HepG2 (cell line): ENCODE measurements around the gene ZBTB46. TPM values are rescaled to one million over a fixed set of nuclear protein-coding genes. Genes with fewer than 3 reads are reported as not detected.
"Not testable (repeated sequence)": the region's sequence is repeated elsewhere in the genome, so short reads cannot be mapped to it uniquely, and the experiment has no call there.

ENCODE experiments used
- ATAC-seq: fragments of 200-7000 bp; cut with Tn5 transposase; 3 replicates; pipeline ENCODE4 v1.9.1; 2020; ENCODE audit warnings: mild to moderate bottlenecking, moderate library complexity
- BruUV-seq: library from RNA; stranded (reverse); fragments of 400-500 nt; replicated peaks from 2 replicates; lab custom pipeline; 2021; lab: Mats Ljungman, UMichigan
- CTCF ChIA-PET: fragments of 300-600 bp; formaldehyde crosslinking; extraction: SDS; loops from one replicate; lab custom pipeline; 2021; ENCODE audit warnings: low total read pairs, inconsistent platforms, low intra/inter-chr PET ratio; lab: Yijun Ruan, JAX
- POLR2A ChIA-PET: fragments of 350-600 bp; sonication (Branson Sonifier 250); formaldehyde crosslinking; loops from one replicate; lab custom pipeline; 2020; ENCODE audit warnings: antibody characterized with exemption, inconsistent platforms; lab: Yijun Ruan, JAX
- DNase-seq: peaks from one replicate; pipeline ENCODE4 v3.0.0-alpha.2; 2015; ENCODE audit warnings: low spot score
- FAIRE-seq: peaks from 3 replicates; lab custom pipeline; 2011; peaks lifted over from hg19 to GRCh38; lab: Jason Lieb, UNC
- H2AFZ ChIP-seq: one replicate; pipeline ENCODE4 v1.6.1; 2011; ENCODE audit warnings: low read length, inconsistent platforms
- H3K27ac ChIP-seq: fragments of 300-600 bp; 3 replicates; pipeline ENCODE4 v1.8.0; 2011; ENCODE audit warnings: mixed run types, mild to moderate bottlenecking, mixed read lengths, low read length, inconsistent platforms; ENCODE audit not compliant: insufficient read depth; ENCODE audit errors: extremely low read length
- H3K27me3 ChIP-seq, 2 experiments: fragments of 200-600 bp in 1 of 2; 2 replicates in 1 of 2; 3 replicates in 1 of 2; pipeline versions ENCODE4 v1.6.0 to v1.8.0; 2011; ENCODE audit warnings: low read length in 2 of 2, mild to moderate bottlenecking in 2 of 2, moderate library complexity in 2 of 2, inconsistent platforms in 1 of 2; ENCODE audit not compliant: insufficient read depth in 2 of 2, control insufficient read depth in 1 of 2
- H3K36me3 ChIP-seq, 2 experiments: fragments of 200-600 bp in 1 of 2; replicated peaks in 1 of 2; 2 replicates in 1 of 2; 3 replicates in 1 of 2; pipeline versions ENCODE4 v1.5.1 to v1.8.0; 2011; ENCODE audit warnings: low read length in 2 of 2, inconsistent platforms in 1 of 2; ENCODE audit not compliant: insufficient read depth in 2 of 2, control insufficient read depth in 1 of 2
- H3K4me1 ChIP-seq: 2 replicates; pipeline ENCODE4 v1.5.1; 2012; ENCODE audit warnings: low read length, inconsistent platforms; ENCODE audit not compliant: insufficient read depth
- H3K4me2 ChIP-seq: 2 replicates; pipeline ENCODE4 v1.6.0; 2011; ENCODE audit warnings: low read depth, low read length, inconsistent platforms
- H3K4me3 ChIP-seq, 3 experiments: fragments of 200-600 bp in 1 of 3; sonication (generic), shearing (Covaris generic) in 1 of 3; replicated peaks in 1 of 3; 2 replicates each; pipeline ENCODE4 v1.5.1; 2011 to 2016; ENCODE audit warnings: low read length in 3 of 3, inconsistent platforms in 2 of 3, low read depth in 2 of 3, mild to moderate bottlenecking in 2 of 3, control low read depth in 1 of 3, mixed read lengths in 1 of 3; ENCODE audit not compliant: insufficient read depth in 1 of 3
- H3K79me2 ChIP-seq: one replicate; pipeline ENCODE4 v1.6.1; 2011; ENCODE audit warnings: low read length, inconsistent platforms; ENCODE audit not compliant: insufficient read depth
- H3K9ac ChIP-seq: 2 replicates; pipeline ENCODE4 v1.6.0; 2011; ENCODE audit warnings: mild to moderate bottlenecking, low read depth, low read length, inconsistent platforms; ENCODE audit not compliant: insufficient read depth
- H3K9me3 ChIP-seq: 2 replicates; pipeline ENCODE4 v1.5.1; 2012; ENCODE audit warnings: mild to moderate bottlenecking, low read length
- H4K20me1 ChIP-seq: 2 replicates; pipeline ENCODE4 v1.6.0; 2011; ENCODE audit warnings: inconsistent platforms, mild to moderate bottlenecking, low read length, moderate library complexity; ENCODE audit not compliant: insufficient read depth
- CEBPB ChIP-seq: IDR thresholded peaks from 2 replicates; pipeline ENCODE4 v1.6.1; 2011; ENCODE audit warnings: low read depth, low read length, improper control_type of control experiment, borderline replicate concordance
- IKZF4 ChIP-seq: sonication (generic); formaldehyde crosslinking; IDR thresholded peaks from 2 replicates; pipeline ENCODE4 v1.5.1; 2020; ENCODE audit warnings: borderline replicate concordance, mild to moderate bottlenecking, low read depth, missing genetic modification reagents; ENCODE audit errors: not compliant biosample characterization
- IRF9 ChIP-seq: sonication (generic); formaldehyde crosslinking; IDR thresholded peaks from 2 replicates; pipeline ENCODE4 v1.8.0; 2022; ENCODE audit warnings: missing genetic modification reagents, mild to moderate bottlenecking, borderline replicate concordance
- KMT2B ChIP-seq: IDR thresholded peaks from 2 replicates; pipeline ENCODE4 v1.6.1; 2016; ENCODE audit warnings: missing genetic modification reagents, missing compliant biosample characterization
- MED13 ChIP-seq: sonication (generic); formaldehyde crosslinking; IDR thresholded peaks from 2 replicates; pipeline ENCODE4 v1.5.0; 2020; ENCODE audit warnings: missing genetic modification reagents
- NFATC3 ChIP-seq: sonication (generic); formaldehyde crosslinking; IDR thresholded peaks from 2 replicates; pipeline ENCODE4 v1.5.1; 2020; ENCODE audit warnings: mild to moderate bottlenecking, missing genetic modification reagents
- NONO ChIP-seq, 2 experiments: fragments of 450-650 bp in 1 of 2; sonication (generic) in 1 of 2; formaldehyde crosslinking in 1 of 2; IDR thresholded peaks in 1 of 2; conservative IDR thresholded peaks in 1 of 2; 2 replicates each; pipeline versions ENCODE4 v1.6.1 to v1.8.0; 2017 to 2022; ENCODE audit warnings: mild to moderate bottlenecking in 1 of 2, missing genetic modification reagents in 1 of 2, moderate library complexity in 1 of 2
- RXRA ChIP-seq: sonication (generic); formaldehyde crosslinking; IDR thresholded peaks from 2 replicates; pipeline ENCODE4 v1.5.1; 2020; ENCODE audit warnings: missing genetic modification reagents
- SP5 ChIP-seq: IDR thresholded peaks from 2 replicates; pipeline ENCODE4 v1.6.1; 2016; ENCODE audit warnings: low read depth, borderline replicate concordance
- SRF ChIP-seq: IDR thresholded peaks from 2 replicates; pipeline ENCODE4 v1.6.1; 2011; ENCODE audit warnings: mild to moderate bottlenecking, low read depth, low read length, moderate library complexity
- TGIF2 ChIP-seq: IDR thresholded peaks from 2 replicates; pipeline ENCODE4 v1.6.1; 2016; ENCODE audit warnings: control low read depth, missing compliant biosample characterization
- ZNF282 ChIP-seq: fragments of 450-650 bp; IDR thresholded peaks from 2 replicates; pipeline ENCODE4 v1.6.1; 2018; ENCODE audit not compliant: partially characterized antibody
- ZNF569 ChIP-seq: sonication (generic); formaldehyde crosslinking; IDR thresholded peaks from 2 replicates; pipeline ENCODE4 v1.5.0; 2020; ENCODE audit warnings: mild to moderate bottlenecking, missing genetic modification reagents, moderate library complexity, borderline replicate concordance
- ZNF619 ChIP-seq: sonication (generic); formaldehyde crosslinking; IDR thresholded peaks from 2 replicates; pipeline ENCODE4 v1.4.0; 2020; ENCODE audit warnings: mild to moderate bottlenecking, missing genetic modification reagents
- ZNF83 ChIP-seq: sonication (generic); formaldehyde crosslinking; IDR thresholded peaks from 2 replicates; pipeline ENCODE4 v1.4.0; 2020; ENCODE audit warnings: missing genetic modification reagents, mild to moderate bottlenecking, borderline replicate concordance
- WGBS: methylation state at CpG from one replicate; pipeline ENCODE4 v1.1.6; 2017; ENCODE audit warnings: low lambda C conversion rate; 5-methylcytosine and 5-hydroxymethylcytosine counted together
- in situ Hi-C: cut with HindIII; loops from 2 replicates; pipeline ENCODE4 v1.10.0; 2017; ENCODE audit warnings: low pct_unique_long_range_greater_than_20kb; ENCODE audit not compliant: extremely low pct_ligation_motif_present
- intact Hi-C: fragments of 100-400 bp; cut with micrococcal nuclease; formaldehyde crosslinking; loops from one replicate; pipeline ENCODE4 v1.10.0; 2022; ENCODE audit not compliant: unreplicated experiment
- polyA plus RNA-seq, 8 experiments: library from polyadenylated mRNA; depleted of rRNA in 3 of 8; stranded (reverse) in 7 of 8; unstranded in 1 of 8; fragments of >200 nt; fragmentation: Illumina TruSeq in 4 of 8; extraction: Trizol in 4 of 8; gene quantifications; 2 replicates each; pipeline versions ENCODE4 v1.2.1 to v1.2.3, GENCODE V29; 2011 to 2016; ENCODE audit warnings: low read depth in 4 of 8, missing spikeins in 1 of 8, mixed read lengths in 1 of 8; ENCODE audit not compliant: insufficient read depth in 1 of 8
- total RNA-seq, 5 experiments: library from RNA; depleted of rRNA; stranded (reverse); fragments of >200 nt; fragmentation: Illumina TruSeq; extraction: Trizol; gene quantifications; 2 replicates each; pipeline ENCODE4 v1.2.3, GENCODE V29; 2016; ENCODE audit warnings: low read depth in 1 of 5
- TF ChIP-seq, protein P1 (sequence below): sonication (generic); formaldehyde crosslinking; IDR thresholded peaks from 2 replicates; pipeline ENCODE4 v1.4.0; 2020; ENCODE audit warnings: low read depth, mild to moderate bottlenecking, missing genetic modification reagents

ZBTB46 gene
- total and polyA plus RNA-seq, 2 of the 13 experiments (the other 11 are each of a cell fraction or from before 2014, with no cell fraction given) = 1.6 to 13.5 TPM

- H3K4me2 ChIP-seq, intact Hi-C loops, ATAC-seq, FAIRE-seq, CTCF ChIA-PET, H3K9ac ChIP-seq, DNase-seq, H3K9me3 ChIP-seq, H2AFZ ChIP-seq, H3K27ac ChIP-seq, BruUV-seq, H3K4me3 ChIP-seq, H3K4me1 ChIP-seq, H3K27me3 ChIP-seq, in situ Hi-C loops: not testable (repeated sequence)
- POLR2A ChIA-PET = interaction anchor here (2.7 kb wide), 1 partner anchor 9 kb away, joined by 12 read pairs; the partner anchor contains the start of gene TPD52L2
- Histone ChIP-seq H3K36me3 (peaks cover 56 to 87% of the 10 kb centered on the region in 2 experiments), H4K20me1 (peaks cover 19% of the 10 kb centered on the region; the same call in 1 of the 2 replicates), H3K79me2 (peaks cover 44% of the 10 kb centered on the region)
- WGBS = 97% methylated on average over 7 of the region's 7 CpGs
- TF ChIP-seq CEBPB (0 out of 2 replicates have a peak, but pooled peaks have one; percentile 26), IRF9 (CRISPR knock-in tag) (0 out of 2 replicates have a peak, but pooled peaks have one; percentile 26)
Measured at GRCh38 chr20:63874241-63874640, 43.2 kb upstream of the ZBTB46 start.

GRCh38 chr20:63873477-63873971 is 42.5 kb upstream of the ZBTB46 start:
- H3K79me2 ChIP-seq = peaks cover 45% of the 10 kb centered on the region
- no peak overlapping the region for H3K27ac ChIP-seq
- in situ Hi-C loops = no loop called here
- H2AFZ ChIP-seq = no peak overlapping the region
- over 99% methylated on average over 14 of the region's 14 CpGs for WGBS
- DNase-seq (no peak), ATAC-seq (no peak; the same call in 2 of the 3 replicates), FAIRE-seq (no peak)
- H3K9ac ChIP-seq = no peak overlapping the region
- no peaks in the 10 kb centered on the region for H3K27me3 ChIP-seq
- H4K20me1 ChIP-seq = peaks cover 14% of the 10 kb centered on the region; the same call in 1 of the 2 replicates
- POLR2A ChIA-PET = interaction anchor here (2.7 kb wide), 1 partner anchor 8 kb away, joined by 12 read pairs; the partner anchor contains the start of gene TPD52L2
- H3K4me1 ChIP-seq = peaks cover 4% of the 10 kb centered on the region; the same call in 1 of the 2 replicates
- no TSS peak for BruUV-seq
- peaks cover 57 to 87% of the 10 kb centered on the region in 2 experiments for H3K36me3 ChIP-seq
- no peak overlapping the region for H3K4me3 ChIP-seq
- intact Hi-C loops = no loop called here
- no peak overlapping the region for H3K4me2 ChIP-seq
- CTCF ChIA-PET = no interaction called here
- H3K9me3 ChIP-seq = no peaks in the 10 kb centered on the region
- TF ChIP-seq IKZF4 (no peak), ZNF619 (CRISPR knock-in tag) (no peak), TGIF2 (no peak), KMT2B (CRISPR knock-in tag) (no peak), NONO (IDR thresholded peaks at IDR 0.05) (no peak), NONO (CRISPR knock-in tag; conservative IDR thresholded peaks at IDR 0.05) (no peak), SRF (no peak), ZNF282 (no peak), MED13 (CRISPR knock-in tag) (no peak), ZNF83 (CRISPR knock-in tag) (no peak), RXRA (CRISPR knock-in tag) (no peak), NFATC3 (no peak), SP5 (no peak), ZNF569 (CRISPR knock-in tag) (no peak)
- TF ChIP-seq, protein P1, sequence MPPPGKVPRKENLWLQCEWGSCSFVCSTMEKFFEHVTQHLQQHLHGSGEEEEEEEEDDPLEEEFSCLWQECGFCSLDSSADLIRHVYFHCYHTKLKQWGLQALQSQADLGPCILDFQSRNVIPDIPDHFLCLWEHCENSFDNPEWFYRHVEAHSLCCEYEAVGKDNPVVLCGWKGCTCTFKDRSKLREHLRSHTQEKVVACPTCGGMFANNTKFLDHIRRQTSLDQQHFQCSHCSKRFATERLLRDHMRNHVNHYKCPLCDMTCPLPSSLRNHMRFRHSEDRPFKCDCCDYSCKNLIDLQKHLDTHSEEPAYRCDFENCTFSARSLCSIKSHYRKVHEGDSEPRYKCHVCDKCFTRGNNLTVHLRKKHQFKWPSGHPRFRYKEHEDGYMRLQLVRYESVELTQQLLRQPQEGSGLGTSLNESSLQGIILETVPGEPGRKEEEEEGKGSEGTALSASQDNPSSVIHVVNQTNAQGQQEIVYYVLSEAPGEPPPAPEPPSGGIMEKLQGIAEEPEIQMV (CRISPR knock-in tag) = no peak
